PC-9 (cell line): ENCODE results near the gene GTF3C4.

Experiments
- EZH2 ChIP-seq: fragments of 200-600 bp; sonication (generic); IDR thresholded peaks from 2 replicates; pipeline ENCODE4 v1.8.0; 2017; ENCODE audit warnings: antibody characterized with exemption, low read depth
- TF ChIP-seq, protein P1 (sequence below): fragments of 200-600 bp; sonication (generic); conservative IDR thresholded peaks from 2 replicates; pipeline ENCODE4 v1.6.1; 2017; ENCODE audit warnings: mixed run types, antibody characterized with exemption, mild to moderate bottlenecking, moderate library complexity

DNA sequence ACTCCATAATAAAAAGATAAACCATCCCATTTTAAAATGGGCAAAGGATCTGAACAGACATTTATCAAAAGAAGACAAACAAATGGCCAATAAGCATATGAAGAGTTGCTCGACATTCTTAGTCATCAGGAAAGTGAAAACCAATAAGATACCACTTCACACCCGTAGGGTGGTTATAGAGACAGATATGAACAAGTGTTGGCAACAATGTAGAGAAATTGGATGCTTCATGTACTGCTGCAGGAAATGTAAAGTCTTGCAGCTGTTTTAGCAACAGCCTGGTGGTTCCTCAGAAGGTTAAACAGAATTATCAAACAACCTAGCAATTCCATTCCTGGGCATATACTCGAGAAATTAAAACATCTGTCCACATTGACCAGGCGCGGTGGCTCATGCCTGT lies 42.5 kb downstream of the GTF3C4 start:
- TF ChIP-seq, protein P1, sequence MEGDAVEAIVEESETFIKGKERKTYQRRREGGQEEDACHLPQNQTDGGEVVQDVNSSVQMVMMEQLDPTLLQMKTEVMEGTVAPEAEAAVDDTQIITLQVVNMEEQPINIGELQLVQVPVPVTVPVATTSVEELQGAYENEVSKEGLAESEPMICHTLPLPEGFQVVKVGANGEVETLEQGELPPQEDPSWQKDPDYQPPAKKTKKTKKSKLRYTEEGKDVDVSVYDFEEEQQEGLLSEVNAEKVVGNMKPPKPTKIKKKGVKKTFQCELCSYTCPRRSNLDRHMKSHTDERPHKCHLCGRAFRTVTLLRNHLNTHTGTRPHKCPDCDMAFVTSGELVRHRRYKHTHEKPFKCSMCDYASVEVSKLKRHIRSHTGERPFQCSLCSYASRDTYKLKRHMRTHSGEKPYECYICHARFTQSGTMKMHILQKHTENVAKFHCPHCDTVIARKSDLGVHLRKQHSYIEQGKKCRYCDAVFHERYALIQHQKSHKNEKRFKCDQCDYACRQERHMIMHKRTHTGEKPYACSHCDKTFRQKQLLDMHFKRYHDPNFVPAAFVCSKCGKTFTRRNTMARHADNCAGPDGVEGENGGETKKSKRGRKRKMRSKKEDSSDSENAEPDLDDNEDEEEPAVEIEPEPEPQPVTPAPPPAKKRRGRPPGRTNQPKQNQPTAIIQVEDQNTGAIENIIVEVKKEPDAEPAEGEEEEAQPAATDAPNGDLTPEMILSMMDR = no peak
- TF ChIP-seq EZH2 = no peak
